COLO829 (cell line): Measurements from ENCODE around the gene BRSK1.

Experiments used
- DNase-seq: peaks from one replicate; pipeline ENCODE4 v3.0.0; 2012; ENCODE audit warnings: low spot score

The BRSK1 gene

DNA sequence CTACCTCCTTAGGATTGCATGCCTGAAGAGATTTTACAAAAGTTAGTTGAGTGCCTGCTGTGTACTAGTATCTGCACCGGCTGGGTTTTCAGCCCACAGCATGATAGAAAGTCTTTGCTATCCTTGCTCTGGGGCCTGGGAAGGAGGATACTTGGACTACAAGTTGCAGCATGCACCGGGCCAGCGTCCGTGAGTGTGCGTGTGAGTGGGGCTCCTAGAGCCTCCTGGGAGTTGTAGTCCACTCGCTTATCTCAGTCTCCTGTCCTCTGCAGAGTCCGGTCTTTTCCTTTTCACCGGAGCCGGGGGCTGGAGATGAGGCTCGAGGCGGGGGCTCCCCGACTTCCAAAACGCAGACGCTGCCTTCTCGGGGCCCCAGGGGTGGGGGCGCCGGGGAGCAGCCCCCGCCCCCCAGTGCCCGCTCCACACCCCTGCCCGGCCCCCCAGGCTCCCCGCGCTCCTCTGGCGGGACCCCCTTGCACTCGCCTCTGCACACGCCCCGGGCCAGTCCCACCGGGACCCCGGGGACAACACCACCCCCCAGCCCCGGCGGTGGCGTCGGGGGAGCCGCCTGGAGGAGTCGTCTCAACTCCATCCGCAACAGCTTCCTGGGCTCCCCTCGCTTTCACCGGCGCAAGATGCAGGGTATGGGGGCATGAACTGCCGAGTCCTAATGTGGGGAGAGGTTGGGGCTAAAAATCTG, 20.6 kb downstream of the BRSK1 start:
- peak; percentile 61 for DNase-seq

DNA sequence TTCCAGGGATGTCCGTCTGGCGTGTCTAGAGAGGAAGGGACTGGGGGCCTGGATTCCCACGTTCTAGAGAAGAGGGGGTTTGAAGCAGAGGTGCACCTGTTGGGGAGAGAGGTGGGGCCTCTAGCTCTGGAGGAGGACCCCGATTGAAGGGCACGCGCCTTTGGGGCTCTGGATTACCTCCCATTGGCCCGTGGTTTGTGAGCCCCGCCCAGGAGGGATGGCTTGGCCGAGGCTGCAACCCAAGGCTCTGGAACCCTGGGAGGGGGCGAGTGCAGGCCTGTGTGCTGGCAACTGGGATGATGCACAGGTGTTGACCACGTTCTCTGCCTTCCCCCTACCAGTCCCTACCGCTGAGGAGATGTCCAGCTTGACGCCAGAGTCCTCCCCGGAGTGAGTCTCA, 21.2 kb downstream of the BRSK1 start:
- no peak for DNase-seq

DNA sequence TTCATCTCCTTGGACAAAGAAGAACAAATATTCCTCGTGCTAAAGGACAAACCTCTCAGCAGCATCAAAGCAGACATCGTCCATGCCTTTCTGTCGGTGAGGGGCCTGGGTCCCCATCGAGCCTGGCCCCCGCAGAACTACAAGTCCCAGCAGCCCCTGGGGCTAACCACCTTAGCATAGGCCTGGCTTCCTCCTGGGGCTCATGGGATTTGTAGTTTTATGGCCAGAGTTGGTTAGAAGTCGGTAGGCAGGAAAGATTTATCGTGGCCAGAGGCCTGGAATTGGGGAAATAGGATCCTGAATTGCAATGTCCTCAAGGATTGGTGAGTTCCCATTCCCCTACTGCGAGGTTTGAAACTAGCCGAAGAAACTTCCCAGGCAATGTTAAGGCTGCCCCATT, 21.7 kb downstream of the BRSK1 start:
- peak; percentile 53 for DNase-seq

DNA sequence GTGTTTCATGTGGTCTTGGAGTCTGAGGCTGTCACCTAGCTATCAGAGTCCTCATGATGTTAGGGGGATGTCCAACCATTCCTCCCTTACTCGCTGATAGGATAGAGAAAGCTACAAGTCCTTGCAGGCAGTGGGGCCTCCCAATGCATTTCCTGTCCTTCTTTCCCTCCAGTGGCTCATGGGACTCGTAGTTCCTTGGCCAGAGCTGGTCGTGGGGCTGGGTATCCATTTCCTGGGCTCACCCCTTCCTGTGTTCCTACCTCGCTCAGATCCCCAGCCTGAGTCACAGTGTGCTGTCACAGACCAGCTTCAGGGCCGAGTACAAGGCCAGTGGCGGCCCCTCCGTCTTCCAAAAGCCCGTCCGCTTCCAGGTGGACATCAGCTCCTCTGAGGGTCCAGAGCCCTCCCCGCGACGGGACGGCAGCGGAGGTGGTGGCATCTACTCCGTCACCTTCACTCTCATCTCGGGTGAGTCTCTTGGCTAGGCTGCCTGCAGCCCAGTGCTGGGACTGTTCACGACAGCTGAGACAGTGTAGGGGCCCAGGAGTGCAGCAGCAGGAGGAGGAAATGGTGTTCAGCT, 22.3 kb downstream of the BRSK1 start:
- no peak for DNase-seq

DNA sequence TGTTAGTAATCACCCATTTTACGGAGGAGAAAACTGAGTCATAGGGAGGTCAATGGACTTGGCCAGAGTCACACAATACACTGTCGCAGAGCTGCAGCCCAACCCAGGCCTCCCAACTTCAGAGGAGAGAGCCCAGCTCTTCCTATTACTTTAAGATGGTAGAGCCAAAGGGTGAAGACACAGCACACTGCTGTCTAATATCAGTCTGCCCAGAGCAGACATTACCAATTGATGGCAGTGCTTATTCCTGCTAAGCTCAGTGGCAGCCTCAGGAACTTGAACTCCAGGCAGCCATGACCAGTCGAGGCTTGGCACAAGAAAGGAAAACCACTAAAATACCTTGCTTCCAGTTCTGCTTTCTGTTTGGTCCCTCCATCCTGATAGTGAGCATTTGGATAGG, 22.9 kb downstream of the BRSK1 start:
- no peak for DNase-seq

DNA sequence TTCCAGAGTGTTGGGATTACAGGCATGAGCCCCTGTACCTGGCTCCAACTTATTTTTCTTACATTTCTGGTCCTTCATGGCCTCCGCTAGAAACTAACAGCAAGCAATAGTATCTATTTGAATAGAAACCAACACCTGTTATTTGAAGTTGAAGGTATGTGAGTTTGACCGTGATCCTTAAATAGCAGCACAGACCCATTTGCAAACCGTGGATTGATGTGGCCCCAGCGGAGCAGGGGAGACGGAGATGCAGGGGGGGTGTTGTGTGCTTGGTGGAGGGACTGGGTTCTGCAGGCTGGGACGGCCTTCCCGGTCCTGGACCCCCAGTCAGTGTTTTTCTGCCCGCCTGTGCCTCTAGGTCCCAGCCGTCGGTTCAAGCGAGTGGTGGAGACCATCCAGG, 24.5 kb downstream of the BRSK1 start:
- no peak for DNase-seq

DNA sequence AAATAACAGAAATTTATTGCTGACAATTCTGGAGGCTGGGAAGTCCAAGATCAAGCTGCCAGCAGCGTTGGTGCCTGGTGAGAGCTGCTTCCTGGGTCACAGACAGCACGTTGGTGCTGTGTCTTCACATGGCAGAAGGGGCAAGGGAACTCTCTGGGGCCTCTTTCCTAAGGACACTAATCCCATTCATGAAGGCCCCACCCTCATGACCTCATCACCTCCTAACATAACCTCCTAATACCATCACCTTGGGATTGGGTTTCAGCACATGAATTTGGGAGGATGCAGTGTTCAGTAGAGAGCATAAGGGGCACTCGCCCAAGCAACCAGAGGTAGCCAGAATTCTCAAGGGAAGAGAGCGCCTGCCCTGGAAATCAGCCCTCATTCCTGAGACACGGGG, 25.7 kb downstream of the BRSK1 start:
- no peak for DNase-seq

DNA sequence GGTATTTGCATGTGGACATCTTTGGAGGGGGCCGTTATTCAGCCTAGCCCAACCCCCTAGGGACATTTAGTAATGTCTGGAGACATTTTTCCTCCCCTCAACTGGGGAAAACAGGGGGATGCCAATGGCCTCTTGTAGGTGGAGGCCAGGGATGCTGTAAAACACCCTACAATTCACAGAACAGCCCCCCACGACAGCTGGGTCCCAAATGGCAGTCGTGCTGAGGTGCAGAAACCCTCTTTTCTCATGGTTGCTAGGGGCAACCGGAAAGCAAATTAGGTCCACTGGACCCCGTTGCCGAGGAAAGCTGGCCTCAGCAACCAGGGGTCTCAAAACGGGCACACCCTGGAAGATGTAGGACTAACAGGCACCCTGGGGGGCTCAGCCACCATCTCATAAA, 26.7 kb downstream of the BRSK1 start:
- DNase-seq, result no peak

DNA sequence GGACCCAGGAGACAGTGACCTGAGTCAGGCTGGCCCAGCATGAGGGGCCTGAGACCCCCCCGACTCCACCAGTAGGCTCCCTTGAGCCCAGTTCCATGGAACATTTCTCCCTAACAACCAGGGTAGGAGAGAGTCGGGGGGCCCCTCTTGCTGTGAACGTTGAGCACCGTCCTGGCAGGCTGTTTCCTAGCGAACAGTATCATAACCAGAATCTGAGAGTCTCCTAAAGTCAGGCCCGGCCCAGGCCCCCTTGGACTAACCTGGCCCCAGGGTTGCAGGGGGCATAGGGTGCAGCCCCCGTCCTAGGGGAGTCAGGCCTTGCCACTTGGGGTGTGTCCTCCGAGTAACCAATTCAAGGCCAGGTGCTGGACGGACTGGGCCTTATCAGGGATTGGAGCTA, 27.6 kb downstream of the BRSK1 start:
- no peak for DNase-seq

DNA sequence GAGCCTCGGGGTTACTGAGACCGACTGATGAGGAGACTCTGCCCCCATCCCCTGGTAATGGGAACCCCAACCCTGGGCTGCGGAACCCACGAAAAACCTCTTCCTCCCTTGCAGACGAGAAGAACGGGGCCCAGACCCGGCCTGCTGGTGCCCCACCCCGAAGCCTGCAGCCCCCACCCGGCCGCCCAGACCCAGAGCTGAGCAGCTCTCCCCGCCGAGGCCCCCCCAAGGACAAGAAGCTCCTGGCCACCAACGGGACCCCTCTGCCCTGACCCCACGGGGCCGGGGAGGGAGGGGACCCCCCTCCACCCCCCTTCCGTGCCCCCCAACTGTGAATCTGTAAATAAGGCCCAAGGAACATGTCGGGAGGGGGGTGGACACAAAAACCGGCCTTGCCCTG, 28.0 kb downstream of the BRSK1 start:
- no peak for DNase-seq

DNA sequence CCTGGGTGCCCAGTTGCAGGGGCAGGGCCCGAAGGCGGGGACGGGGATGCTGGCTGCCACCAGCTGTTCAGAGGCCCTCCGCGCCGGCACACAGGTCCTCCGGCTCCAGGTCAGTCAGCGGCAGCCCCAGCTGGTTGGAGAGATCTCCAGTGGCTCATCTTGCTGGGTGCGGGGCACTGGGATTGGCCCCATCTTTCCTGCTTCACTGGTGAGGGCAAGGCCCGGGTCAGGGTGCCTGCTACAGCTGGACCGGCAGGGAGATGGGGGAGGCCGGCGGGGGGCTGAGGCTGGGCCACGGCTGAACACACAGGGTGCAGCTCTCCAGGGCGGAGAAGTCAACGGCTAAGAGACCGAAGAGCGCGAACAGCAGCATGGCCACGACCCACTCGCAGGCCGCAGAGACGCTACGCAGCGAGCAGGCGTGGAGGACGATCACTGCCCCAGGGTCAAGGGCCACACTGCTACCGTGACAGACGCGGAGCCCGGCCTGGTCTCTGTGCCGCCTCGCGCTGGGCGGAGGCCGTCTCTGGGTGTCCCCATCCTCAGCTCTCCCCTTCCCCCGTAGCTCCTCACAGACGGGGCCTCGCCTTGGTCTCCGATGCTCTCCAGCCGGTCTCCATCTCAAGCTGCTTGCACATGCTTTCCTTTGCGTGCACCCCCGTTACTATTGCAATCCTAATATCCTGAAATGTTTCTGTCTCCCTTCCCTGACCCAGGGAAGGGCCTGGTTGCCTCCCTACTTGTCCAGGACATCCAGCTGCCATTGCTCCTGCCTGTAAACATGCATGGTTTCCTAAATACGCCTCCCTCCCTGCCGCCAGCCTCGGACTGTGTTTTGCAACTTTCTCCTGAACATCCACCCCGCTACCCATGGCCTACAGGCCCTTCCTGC, 29.1 kb downstream of the BRSK1 start:
- DNase-seq, result no peak

DNA sequence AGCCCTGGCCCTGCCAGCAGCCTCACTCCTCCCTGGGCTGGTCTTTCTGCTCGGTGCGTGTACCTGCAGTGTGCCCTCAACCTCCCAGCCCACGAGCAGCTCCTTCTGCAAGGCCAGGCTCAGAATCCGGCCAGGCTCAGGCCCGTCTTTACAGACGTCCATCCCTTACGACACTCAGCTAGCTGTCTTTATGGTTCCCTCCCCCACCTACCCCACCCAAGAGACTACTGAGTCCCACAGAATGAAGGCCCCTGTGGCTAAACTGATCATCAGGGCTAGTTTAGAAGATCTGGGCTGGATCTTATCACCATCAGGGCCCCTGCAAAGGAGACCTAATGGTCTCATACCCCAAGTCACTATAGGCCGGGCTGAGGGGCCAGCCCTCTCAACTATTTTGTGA, 30.6 kb downstream of the BRSK1 start:
- no peak for DNase-seq

DNA sequence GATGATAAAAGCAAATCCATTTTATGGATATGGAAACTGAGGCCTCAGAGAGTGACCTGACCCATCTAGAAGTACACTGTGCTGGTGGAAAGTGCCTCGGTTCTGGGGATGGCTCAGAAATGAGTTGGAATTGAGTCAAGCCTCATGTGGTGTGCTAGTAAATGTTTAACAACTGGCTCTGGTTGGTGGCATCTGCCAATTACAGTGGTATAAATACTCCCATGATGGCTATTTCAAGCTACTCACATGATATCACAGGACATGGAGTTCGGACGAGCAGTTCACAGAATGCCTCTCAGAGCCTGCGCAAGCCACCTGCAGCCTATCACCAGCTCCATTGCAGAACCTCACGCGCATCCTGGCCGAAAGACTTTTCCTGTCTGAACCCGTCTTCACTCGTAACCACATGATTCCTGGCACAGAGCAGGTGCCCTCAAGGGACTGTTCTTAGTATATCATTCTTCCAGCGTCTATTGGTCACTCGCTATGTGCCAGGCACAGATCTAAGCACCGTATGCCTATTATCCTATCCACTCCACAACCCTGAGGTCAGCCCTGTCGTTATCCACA, 32.2 kb downstream of the BRSK1 start:
- DNase-seq, result no peak

DNA sequence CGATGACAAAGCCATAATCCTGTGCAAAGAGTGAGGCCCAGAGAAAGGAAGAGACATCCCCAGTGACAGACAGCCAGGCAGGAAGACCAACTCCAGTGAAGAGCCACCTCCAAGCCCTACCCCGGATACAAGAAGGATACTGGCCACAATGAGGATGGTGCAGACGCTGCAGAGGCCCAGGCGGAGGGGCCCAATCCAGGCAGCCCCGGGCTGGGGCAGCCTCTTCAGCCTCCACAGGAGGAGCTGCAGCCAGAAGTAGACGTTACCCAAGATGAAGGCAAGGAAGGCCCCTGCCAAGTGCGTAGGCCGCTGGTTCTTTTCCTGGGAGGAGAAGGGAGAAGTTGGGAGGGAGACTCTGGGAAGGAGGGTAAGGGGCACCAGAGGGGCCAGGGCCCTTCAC, 32.8 kb downstream of the BRSK1 start:
- DNase-seq, result no peak

DNA sequence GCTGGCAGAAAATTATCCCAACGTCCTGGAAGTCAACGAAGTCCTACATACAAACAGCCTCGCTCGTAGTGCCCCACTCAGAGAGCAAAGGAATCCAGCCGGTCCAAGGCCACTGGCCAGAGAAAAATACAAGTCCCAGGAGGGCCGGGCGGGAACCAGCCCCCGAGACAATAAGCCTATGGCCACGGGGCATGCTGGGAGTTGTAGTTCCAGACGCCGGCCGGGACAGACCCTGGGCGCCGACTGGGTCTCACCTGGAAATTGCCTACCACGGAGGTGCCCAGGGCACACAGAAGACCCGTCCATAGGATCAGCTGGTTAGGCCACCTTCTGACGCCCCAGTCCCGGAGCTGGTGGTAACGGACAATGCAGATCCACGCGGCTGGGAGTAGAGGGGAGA, 36.0 kb downstream of the BRSK1 start:
- peak; percentile 58 for DNase-seq

DNA sequence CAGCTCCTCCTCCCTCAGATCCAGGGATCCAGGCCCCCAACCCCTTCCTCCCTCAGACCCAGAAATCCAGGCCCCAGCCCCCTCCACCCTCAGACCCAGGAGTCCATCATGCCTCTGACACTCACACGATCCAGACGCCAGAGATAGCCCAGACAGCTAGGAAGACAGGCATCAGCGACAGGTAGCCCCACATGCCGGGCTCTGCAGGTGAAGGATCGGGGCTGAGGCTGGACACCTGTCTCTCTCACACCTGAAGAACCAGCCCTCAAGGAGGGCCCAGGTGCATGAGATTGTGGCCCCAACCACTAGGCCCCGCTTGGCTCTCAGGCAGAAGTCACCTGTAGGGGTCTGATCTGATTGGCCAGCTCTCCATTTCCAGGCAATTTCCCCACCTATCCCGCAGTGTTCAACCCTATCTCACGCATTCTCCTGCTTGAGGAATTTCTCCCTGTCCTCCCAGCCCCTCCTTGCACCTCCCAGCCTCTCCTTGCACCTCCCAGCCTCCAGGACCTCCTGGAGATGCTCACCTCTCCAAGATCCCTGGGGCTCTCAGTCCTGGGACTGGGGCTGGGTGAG, 37.1 kb downstream of the BRSK1 start:
- no peak for DNase-seq

DNA sequence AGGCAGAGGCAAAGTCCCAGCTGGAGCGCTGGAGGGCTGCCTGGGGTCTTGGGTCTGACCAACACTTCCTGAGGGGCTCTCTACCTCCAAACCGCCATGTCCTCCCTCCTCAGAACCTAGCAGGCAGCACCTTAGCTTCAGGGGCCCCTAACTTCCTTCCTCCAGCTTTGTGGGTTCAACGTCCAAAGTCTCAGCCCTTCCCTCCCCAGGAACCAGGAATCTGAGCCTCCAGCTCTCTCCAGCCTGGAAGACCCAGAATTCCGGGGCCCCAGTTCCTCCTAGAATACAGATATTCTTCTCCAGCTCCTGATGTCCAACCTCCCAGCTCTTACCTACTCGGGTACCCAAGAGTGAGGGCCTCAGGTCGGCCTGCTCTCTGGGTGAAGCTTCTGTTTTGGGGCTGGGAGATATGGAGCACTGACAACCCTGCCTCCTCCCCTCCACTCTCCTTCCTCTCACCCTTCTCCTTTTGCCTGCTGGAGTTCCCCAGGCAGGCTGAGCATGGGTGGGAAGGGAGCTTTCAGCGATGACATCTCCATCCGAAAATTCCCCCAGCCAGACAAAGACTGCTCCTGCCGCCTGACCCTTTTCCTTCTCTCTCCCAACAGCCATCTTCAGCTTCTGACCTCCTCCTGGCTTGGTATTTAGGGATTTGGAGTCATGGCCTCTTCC, 37.8 kb downstream of the BRSK1 start:
- no peak for DNase-seq

DNA sequence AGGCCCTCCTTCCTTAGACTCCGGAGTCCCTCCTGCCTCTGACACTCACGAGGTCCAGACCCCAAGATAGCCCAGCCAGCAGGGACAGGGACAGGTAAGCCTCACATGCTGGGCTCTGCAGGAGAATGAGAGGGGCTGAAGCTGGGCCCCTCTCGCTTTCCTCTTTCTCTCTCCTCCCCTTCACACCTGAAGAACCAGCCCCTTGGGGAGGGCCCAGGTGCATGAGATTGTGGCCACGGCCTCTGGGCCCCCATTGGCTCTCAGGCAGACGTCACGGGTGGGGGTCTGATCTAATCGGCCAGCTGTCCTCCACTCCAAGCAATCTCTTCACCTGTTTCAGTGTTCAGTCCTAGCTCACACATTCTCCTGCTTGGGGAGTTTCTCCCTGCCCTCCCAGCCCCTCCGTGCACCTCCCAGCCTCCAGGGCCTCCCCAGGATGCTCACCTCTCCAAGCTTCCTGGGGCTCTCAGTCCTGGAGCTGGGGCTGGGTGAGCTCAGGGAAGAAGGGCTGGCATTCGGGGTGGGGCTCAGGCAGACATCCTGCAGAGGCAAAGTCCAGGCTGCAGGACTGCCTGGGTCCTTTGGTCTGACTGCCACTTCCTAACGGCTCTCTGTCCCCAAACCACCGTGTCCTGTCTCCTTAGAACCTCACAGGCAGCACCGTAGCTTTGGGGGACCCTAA, 38.5 kb downstream of the BRSK1 start:
- DNase-seq, result no peak

DNA sequence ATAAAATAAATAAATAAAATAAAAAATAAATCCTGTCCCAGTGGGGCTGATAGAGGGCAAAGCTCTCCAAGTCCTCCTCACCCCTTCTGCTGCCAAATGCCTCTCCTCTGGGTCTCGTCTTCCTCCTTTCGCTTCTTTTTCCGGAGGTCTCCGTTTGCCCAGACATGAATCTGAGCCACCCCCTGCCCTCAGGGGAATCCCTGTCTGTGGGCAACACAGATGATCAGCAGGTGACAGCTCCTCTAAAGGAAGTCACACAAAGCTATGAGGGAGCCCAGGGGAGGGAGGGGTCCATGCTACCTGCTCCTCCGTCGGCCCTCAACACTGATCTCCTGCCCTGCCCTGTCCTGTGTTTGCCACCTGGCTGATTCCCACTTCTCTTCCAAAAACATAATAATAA, 40.9 kb downstream of the BRSK1 start:
- no peak for DNase-seq

DNA sequence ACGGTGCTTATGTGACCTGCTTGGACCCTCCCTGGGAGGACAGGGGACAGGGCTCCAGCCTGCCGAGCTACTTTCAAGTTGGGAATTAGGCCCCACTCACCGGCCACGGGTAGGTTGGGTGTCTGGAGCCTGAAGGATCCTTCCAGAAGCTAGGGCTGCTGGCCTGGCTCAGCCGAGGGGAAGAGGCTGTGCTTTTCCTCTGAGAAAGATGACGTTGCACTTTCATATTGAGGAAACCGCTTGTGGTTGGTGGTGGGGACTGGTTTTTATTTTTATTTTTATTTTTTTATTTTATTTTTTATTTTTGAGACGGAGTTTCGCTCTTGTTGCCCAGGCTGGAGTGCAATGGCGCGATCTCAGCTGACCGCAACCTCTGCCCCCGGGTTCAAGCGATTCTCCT, 41.4 kb downstream of the BRSK1 start, which contains the start of gene TMEM150B:
TSS of gene TMEM150B (minus strand) at position 170 of the 400 bp plus-strand sequence. CDS start 4,305 bp downstream, outside the sequence.
- no peak for DNase-seq

DNA sequence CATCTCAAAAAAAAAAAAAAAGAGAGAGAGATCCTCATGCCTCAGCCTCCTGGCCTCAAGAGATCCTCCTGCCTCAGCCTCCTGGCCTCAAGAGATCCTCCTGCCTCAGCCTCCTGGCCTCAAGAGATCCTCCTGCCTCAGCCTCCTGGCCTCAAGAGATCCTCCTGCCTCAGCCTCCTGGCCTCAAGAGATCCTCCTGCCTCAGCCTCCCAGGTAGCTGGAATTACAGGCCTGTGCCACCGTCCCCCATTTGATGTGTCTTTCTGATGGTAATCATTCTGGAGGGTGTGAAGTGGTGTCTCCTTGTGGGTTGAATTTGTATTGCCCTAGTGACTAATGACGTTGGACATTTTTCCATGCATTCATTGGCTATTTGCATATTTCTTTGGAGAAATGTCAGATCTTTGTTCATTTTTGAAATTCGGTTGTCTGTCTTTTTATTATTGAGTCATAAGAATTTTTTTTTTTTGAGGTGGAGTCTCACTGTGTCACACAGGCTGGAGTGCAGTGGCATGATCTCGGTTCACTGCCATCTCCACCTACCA, 45.0 kb downstream of the BRSK1 start:
- DNase-seq, result peak; percentile 48
